Measurements from ENCODE around the gene CPNE7. TPM values are rescaled to one million over a fixed set of nuclear protein-coding genes. Genes with fewer than 3 reads are reported as not detected.

CPNE7 gene
- total and polyA plus RNA-seq, 2 of the 13 experiments (the other 11 are each of a cell fraction or from before 2014, with no cell fraction given), result 0.59 TPM; not detected in 1

DNA sequence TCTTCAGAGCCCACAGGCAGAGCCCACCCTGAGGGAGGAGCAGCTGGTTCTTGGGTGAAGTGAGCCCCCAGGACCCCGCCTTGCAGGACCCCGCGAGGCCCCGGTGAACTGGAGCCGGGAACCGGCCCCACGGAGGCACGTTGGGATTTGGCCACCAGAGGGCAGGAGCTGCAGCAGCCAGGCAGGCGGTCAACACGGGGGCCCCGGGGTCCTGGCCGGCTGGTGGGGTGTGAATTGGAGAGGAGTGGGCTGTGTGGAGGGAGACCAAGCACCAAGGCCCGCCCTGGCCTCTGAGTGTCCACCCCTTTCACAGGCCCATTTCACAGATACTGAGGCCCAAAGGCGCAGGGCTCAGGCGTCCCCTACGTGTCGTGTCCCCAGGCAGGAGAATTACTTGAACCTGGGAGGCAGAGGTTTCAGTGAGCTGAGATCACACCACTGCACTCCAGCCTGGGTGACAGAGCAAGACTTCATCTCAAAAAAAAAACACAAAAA is 40.1 kb downstream of the CPNE7 start (continued):
- TF ChIP-seq, protein P1, sequence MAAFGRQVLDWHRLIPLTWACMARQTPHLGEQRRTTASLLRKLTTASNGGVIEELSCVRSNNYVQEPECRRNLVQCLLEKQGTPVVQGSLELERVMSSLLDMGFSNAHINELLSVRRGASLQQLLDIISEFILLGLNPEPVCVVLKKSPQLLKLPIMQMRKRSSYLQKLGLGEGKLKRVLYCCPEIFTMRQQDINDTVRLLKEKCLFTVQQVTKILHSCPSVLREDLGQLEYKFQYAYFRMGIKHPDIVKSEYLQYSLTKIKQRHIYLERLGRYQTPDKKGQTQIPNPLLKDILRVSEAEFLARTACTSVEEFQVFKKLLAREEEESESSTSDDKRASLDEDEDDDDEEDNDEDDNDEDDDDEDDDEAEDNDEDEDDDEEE (CRISPR knock-in tag; IDR thresholded peaks at IDR 0.05), result peak; percentile 36; the same call in 1 of the 2 replicates
- TF ChIP-seq, protein P2, sequence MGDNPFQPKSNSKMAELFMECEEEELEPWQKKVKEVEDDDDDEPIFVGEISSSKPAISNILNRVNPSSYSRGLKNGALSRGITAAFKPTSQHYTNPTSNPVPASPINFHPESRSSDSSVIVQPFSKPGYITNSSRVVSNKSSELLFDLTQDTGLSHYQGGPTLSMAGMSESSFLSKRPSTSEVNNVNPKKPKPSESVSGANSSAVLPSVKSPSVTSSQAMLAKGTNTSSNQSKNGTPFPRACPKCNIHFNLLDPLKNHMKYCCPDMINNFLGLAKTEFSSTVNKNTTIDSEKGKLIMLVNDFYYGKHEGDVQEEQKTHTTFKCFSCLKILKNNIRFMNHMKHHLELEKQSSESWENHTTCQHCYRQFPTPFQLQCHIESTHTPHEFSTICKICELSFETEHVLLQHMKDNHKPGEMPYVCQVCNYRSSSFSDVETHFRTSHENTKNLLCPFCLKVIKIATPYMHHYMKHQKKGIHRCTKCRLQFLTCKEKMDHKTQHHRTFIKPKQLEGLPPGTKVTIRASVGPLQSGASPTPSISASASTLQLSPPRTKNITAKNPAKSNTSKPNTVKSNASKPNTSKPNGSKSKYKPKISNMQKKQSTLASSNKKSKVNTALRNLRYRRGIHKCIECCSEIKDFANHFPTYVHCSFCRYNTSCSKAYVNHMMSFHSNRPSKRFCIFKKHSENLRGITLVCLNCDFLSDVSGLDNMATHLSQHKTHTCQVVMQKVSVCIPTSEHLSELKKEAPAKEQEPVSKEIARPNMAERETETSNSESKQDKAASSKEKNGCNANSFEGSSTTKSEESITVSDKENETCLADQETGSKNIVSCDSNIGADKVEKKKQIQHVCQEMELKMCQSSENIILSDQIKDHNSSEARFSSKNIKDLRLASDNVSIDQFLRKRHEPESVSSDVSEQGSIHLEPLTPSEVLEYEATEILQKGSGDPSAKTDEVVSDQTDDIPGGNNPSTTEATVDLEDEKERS (CRISPR knock-in tag; IDR thresholded peaks at IDR 0.05), result no peak
- no peak for TF ChIP-seq ZNF496 (CRISPR knock-in tag; IDR thresholded peaks at IDR 0.05; ENCODE audit: insufficient replicate concordance)
- TF ChIP-seq ZNF180 (CRISPR knock-in tag; IDR thresholded peaks at IDR 0.05; ENCODE audit: borderline replicate concordance, low read depth), result no peak
- TF ChIP-seq KLF11 (CRISPR knock-in tag; IDR thresholded peaks at IDR 0.05), result no peak
- TF ChIP-seq, protein P3, sequence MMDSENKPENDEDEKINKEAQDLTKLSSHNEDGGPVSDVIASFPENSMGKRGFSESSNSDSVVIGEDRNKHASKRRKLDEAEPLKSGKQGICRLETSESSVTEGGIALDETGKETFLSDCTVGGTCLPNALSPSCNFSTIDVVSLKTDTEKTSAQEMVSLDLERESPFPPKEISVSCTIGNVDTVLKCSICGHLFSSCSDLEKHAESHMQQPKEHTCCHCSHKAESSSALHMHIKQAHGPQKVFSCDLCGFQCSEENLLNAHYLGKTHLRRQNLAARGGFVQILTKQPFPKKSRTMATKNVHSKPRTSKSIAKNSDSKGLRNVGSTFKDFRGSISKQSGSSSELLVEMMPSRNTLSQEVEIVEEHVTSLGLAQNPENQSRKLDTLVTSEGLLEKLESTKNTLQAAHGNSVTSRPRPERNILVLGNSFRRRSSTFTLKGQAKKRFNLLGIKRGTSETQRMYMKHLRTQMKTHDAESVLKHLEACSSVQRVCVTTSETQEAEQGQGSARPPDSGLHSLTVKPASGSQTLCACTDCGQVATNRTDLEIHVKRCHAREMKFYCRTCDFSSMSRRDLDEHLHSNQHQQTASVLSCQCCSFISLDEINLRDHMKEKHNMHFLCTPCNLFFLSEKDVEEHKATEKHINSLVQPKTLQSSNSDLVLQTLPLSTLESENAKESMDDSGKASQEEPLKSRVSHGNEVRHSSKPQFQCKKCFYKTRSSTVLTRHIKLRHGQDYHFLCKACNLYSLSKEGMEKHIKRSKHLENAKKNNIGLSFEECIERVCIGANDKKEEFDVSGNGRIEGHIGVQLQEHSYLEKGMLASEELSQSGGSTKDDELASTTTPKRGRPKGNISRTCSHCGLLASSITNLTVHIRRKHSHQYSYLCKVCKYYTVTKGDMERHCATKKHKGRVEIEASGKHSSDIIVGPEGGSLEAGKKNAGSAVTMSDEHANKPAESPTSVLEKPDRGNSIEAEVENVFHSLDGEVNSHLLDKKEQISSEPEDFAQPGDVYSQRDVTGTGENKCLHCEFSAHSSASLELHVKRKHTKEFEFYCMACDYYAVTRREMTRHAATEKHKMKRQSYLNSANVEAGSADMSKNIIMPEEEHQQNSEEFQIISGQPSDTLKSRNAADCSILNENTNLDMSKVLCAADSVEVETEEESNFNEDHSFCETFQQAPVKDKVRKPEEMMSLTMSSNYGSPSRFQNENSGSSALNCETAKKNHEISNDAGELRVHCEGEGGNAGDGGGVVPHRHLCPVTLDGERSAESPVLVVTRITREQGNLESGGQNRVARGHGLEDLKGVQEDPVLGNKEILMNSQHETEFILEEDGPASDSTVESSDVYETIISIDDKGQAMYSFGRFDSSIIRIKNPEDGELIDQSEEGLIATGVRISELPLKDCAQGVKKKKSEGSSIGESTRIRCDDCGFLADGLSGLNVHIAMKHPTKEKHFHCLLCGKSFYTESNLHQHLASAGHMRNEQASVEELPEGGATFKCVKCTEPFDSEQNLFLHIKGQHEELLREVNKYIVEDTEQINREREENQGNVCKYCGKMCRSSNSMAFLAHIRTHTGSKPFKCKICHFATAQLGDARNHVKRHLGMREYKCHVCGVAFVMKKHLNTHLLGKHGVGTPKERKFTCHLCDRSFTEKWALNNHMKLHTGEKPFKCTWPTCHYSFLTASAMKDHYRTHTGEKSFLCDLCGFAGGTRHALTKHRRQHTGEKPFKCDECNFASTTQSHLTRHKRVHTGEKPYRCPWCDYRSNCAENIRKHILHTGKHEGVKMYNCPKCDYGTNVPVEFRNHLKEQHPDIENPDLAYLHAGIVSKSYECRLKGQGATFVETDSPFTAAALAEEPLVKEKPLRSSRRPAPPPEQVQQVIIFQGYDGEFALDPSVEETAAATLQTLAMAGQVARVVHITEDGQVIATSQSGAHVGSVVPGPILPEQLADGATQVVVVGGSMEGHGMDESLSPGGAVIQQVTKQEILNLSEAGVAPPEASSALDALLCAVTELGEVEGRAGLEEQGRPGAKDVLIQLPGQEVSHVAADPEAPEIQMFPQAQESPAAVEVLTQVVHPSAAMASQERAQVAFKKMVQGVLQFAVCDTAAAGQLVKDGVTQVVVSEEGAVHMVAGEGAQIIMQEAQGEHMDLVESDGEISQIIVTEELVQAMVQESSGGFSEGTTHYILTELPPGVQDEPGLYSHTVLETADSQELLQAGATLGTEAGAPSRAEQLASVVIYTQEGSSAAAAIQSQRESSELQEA (CRISPR knock-in tag; IDR thresholded peaks at IDR 0.05; ENCODE audit: not compliant biosample characterization), result no peak
- TF ChIP-seq ATF7 (IDR thresholded peaks at IDR 0.05), result no peak
- TF ChIP-seq ATF7 (CRISPR knock-in tag; IDR thresholded peaks at IDR 0.05), result no peak
- TF ChIP-seq SMC3 (IDR thresholded peaks at IDR 0.05; ENCODE audit: low read length), result peak; percentile 51; the same call in 1 of the 2 replicates
- no peak for TF ChIP-seq NAIF1 (CRISPR knock-in tag; IDR thresholded peaks at IDR 0.05; ENCODE audit: borderline replicate concordance)
- TF ChIP-seq ZNF337 (CRISPR knock-in tag; IDR thresholded peaks at IDR 0.05; ENCODE audit: borderline replicate concordance, low read depth), result no peak
- TF ChIP-seq HIVEP1 (CRISPR knock-in tag; IDR thresholded peaks at IDR 0.05), result 0 out of 2 replicates have a peak, but pooled peaks have one; percentile 6
- TF ChIP-seq ZNF782 (CRISPR knock-in tag; IDR thresholded peaks at IDR 0.05; ENCODE audit: borderline replicate concordance), result no peak
- no peak for TF ChIP-seq PLRG1 (conservative IDR thresholded peaks at IDR 0.05)
- TF ChIP-seq MEIS1 (CRISPR knock-in tag; IDR thresholded peaks at IDR 0.05; ENCODE audit: borderline replicate concordance), result no peak
- TF ChIP-seq MTF1 (CRISPR knock-in tag; IDR thresholded peaks at IDR 0.05), result no peak
- no peak for TF ChIP-seq MAFF (IDR thresholded peaks at IDR 0.05; ENCODE audit: low read depth, low read length)
- no peak for TF ChIP-seq KAT7 (CRISPR knock-in tag; IDR thresholded peaks at IDR 0.05; ENCODE audit: borderline replicate concordance)
- TF ChIP-seq ZNF891 (CRISPR knock-in tag; IDR thresholded peaks at IDR 0.05), result peak; percentile 67; the same call in 1 of the 2 replicates

Data from HepG2 (cell line).